DOHH2 (cell line): ENCODE data around the gene MGAM2.

Experiments
- EZH2phosphoT487 ChIP-seq: fragments of 200-600 bp; sonication (generic); IDR thresholded peaks from 2 replicates; pipeline ENCODE4 v1.6.1; 2017; ENCODE audit warnings: borderline replicate concordance, mild to moderate bottlenecking, antibody characterized with exemption, low read length, moderate library complexity, mixed read lengths
- TF ChIP-seq, protein P1 (sequence below): fragments of 200-600 bp; sonication (generic); IDR thresholded peaks from one replicate; pipeline ENCODE4 v1.5.1; 2014; ENCODE audit warnings: antibody characterized with exemption, mild to moderate bottlenecking, low read depth, low read length; ENCODE audit not compliant: poor library complexity, severe bottlenecking

DNA sequence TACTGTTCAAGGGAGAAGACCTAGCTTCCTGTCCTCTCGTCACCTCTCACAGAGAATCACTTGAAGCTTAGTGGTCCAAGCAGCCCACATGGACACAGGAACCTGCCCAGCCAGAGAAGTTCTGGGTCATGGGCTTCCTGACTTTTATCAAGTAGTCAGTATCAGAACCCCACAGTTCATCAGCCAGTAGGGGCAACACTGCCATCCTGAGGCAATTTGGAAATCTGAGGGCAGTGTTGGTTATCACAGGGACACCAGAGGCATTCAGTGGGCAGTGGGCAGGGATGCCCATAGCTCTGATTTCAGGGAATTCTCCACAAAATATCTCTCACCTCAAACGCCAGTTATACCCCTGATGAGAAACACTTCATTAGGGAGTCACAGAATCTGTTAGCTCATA, 22.5 kb upstream of the MGAM2 start:
- TF ChIP-seq, protein P1, sequence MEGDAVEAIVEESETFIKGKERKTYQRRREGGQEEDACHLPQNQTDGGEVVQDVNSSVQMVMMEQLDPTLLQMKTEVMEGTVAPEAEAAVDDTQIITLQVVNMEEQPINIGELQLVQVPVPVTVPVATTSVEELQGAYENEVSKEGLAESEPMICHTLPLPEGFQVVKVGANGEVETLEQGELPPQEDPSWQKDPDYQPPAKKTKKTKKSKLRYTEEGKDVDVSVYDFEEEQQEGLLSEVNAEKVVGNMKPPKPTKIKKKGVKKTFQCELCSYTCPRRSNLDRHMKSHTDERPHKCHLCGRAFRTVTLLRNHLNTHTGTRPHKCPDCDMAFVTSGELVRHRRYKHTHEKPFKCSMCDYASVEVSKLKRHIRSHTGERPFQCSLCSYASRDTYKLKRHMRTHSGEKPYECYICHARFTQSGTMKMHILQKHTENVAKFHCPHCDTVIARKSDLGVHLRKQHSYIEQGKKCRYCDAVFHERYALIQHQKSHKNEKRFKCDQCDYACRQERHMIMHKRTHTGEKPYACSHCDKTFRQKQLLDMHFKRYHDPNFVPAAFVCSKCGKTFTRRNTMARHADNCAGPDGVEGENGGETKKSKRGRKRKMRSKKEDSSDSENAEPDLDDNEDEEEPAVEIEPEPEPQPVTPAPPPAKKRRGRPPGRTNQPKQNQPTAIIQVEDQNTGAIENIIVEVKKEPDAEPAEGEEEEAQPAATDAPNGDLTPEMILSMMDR, result no peak
- no peak for TF ChIP-seq EZH2phosphoT487
